Loucy (cell line): Measurements from ENCODE around the gene TAAR5.
"Not testable (repeated sequence)": the region's sequence is repeated elsewhere in the genome, so short reads cannot be mapped to it uniquely, and the experiment has no call there.

ENCODE experiments used
- H2AFZ ChIP-seq: fragments of 200-600 bp; sonication (generic); 2 replicates; pipeline ENCODE4 v1.6.0; 2016; ENCODE audit warnings: antibody characterized with exemption, mild to moderate bottlenecking, low read length, moderate library complexity
- H3F3A ChIP-seq: fragments of 200-600 bp; 2 replicates; pipeline ENCODE4 v1.6.0; 2016; ENCODE audit warnings: antibody characterized with exemption, low read depth, mild to moderate bottlenecking
- H3K27me3 ChIP-seq: fragments of 200-600 bp; sonication (generic); 2 replicates; pipeline ENCODE4 v1.6.1; 2014; ENCODE audit warnings: low read length, mild to moderate bottlenecking; ENCODE audit not compliant: insufficient read depth, poor library complexity, severe bottlenecking
- H3K36me3 ChIP-seq: fragments of 200-600 bp; sonication (generic); 2 replicates; pipeline ENCODE4 v1.6.1; 2016; ENCODE audit warnings: low read length; ENCODE audit not compliant: insufficient read depth
- H3K4me1 ChIP-seq: fragments of 200-600 bp; sonication (generic); 2 replicates; pipeline ENCODE4 v1.5.1; 2014; ENCODE audit warnings: low read length, mild to moderate bottlenecking; ENCODE audit not compliant: insufficient read depth, poor library complexity, severe bottlenecking
- H3K4me2 ChIP-seq: fragments of 200-600 bp; sonication (generic); 2 replicates; pipeline ENCODE4 v1.6.0; 2014; ENCODE audit warnings: antibody characterized with exemption, low read length, low read depth, mild to moderate bottlenecking; ENCODE audit not compliant: poor library complexity, severe bottlenecking
- H3K4me3 ChIP-seq: fragments of 200-600 bp; sonication (generic); 2 replicates; pipeline ENCODE4 v1.5.1; 2014; ENCODE audit warnings: low read length, mild to moderate bottlenecking, mixed read lengths; ENCODE audit not compliant: poor library complexity, severe bottlenecking
- H3K79me2 ChIP-seq: fragments of 200-600 bp; sonication (generic); 2 replicates; pipeline ENCODE4 v1.6.1; 2014; ENCODE audit warnings: low read length; ENCODE audit not compliant: insufficient read depth
- H3K9ac ChIP-seq: fragments of 200-600 bp; sonication (generic); 2 replicates; pipeline ENCODE4 v1.6.0; 2014; ENCODE audit warnings: mild to moderate bottlenecking, low read depth, low read length, moderate library complexity; ENCODE audit not compliant: poor library complexity, severe bottlenecking
- H3K9me2 ChIP-seq: fragments of 200-600 bp; sonication (generic); replicated peaks from 2 replicates; pipeline ENCODE4 v1.6.1; 2016; ENCODE audit warnings: low read depth, low read length, mixed read lengths
- H3K9me3 ChIP-seq: fragments of 200-600 bp; sonication (generic); 2 replicates; pipeline ENCODE4 v1.6.1; 2014; ENCODE audit warnings: mild to moderate bottlenecking, antibody characterized with exemption, low read length, low read depth; ENCODE audit not compliant: insufficient read depth
- H4K20me1 ChIP-seq: fragments of 200-600 bp; sonication (generic); 2 replicates; pipeline ENCODE4 v1.6.0; 2014; ENCODE audit warnings: antibody characterized with exemption, low read length, mild to moderate bottlenecking; ENCODE audit not compliant: insufficient read depth, poor library complexity, severe bottlenecking
- CTCF ChIP-seq: fragments of 200-600 bp; sonication (generic); conservative IDR thresholded peaks from 2 replicates; pipeline ENCODE4 v1.5.1; 2014; ENCODE audit warnings: mild to moderate bottlenecking, antibody characterized with exemption, low read length
- EZH2phosphoT487 ChIP-seq: fragments of 200-600 bp; IDR thresholded peaks from 2 replicates; pipeline ENCODE4 v1.6.1; 2018; ENCODE audit warnings: antibody characterized with exemption, mild to moderate bottlenecking, moderate library complexity, borderline replicate concordance

TAAR5 gene

GRCh38 chr6:132589454-132589853 is at the start of gene TAAR5:
TAAR5 (minus strand) TSS chr6:132589741; CDS start chr6:132589686, 55 bp downstream.
- TF ChIP-seq CTCF (no peak), EZH2phosphoT487 (no peak)
- Histone ChIP-seq H3K4me1 (peaks cover 1% of the 10 kb centered on the region), H3K36me3 (no peaks in the 10 kb centered on the region), H3K9me3 (no peaks in the 10 kb centered on the region), H3K27me3 (no peaks in the 10 kb centered on the region), H4K20me1 (peaks cover 3% of the 10 kb centered on the region), H3K4me2 (no peak within 1 kb of the TSS), H3F3A (no peaks in the 10 kb centered on the region), H3K4me3 (no peak within 1 kb of the TSS), H3K9ac (no peak within 1 kb of the TSS), H3K79me2 (no peaks in the 10 kb centered on the region), H3K9me2 (no peaks in the 10 kb centered on the region), H2AFZ (no peak within 1 kb of the TSS)

DNA sequence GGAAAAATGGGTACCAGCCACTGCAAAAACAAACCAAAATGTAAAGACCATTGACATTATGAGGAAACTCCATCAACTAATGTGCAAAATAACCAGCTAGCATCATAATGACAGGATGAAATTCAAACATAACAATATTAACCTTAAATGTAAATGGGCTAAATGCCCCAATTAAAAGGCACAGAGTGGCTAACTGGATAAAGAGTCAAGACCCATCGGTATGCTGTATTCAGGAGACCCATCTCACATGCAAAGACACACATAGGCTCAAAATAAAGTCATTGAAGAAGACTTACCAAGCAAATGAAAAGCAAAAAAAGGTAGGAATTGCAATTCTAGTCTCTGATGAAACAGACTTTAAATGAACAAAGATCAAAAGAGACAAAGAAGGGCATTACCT is 47.6 kb upstream of the TAAR5 start:
- H3K79me2 ChIP-seq, H3K4me1 ChIP-seq, H3K9me3 ChIP-seq, H3K36me3 ChIP-seq, H2AFZ ChIP-seq, H3F3A ChIP-seq, H3K9ac ChIP-seq, H3K9me2 ChIP-seq, H3K4me3 ChIP-seq, H3K4me2 ChIP-seq, H4K20me1 ChIP-seq, H3K27me3 ChIP-seq: not testable (repeated sequence)

GRCh38 chr6:132635906-132636305 is 46.4 kb upstream of the TAAR5 start:
- not testable (repeated sequence) for H3K79me2 ChIP-seq, H3K4me3 ChIP-seq, H3K9me3 ChIP-seq, H3K36me3 ChIP-seq, H2AFZ ChIP-seq, H3F3A ChIP-seq, H3K4me1 ChIP-seq, H4K20me1 ChIP-seq, H3K4me2 ChIP-seq, H3K27me3 ChIP-seq, H3K9ac ChIP-seq, H3K9me2 ChIP-seq

DNA sequence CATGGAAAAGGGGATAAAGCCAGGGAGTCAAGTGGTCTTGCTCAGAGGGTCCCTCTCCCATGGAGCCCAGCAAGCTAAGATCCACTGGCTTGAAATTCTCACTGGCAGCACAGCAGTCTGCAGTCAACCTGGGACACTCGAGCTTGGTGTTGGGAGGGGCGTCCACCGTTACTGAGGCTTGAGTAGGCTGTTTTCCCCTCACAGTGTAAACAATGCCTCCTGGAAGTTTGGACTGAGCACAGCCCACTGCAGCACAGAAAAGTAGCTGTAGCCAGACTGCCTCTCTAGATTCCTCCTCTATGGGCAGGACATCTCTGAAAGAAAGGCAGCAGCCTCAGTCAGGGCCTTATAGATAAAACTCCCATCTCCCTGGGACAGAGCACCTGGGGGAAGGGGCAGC is 45.7 kb upstream of the TAAR5 start:
- H3K9me2 ChIP-seq, H4K20me1 ChIP-seq, H3F3A ChIP-seq, H2AFZ ChIP-seq, H3K9ac ChIP-seq, H3K79me2 ChIP-seq, H3K4me2 ChIP-seq, H3K36me3 ChIP-seq, H3K4me1 ChIP-seq, H3K4me3 ChIP-seq, H3K27me3 ChIP-seq, H3K9me3 ChIP-seq: not testable (repeated sequence)

DNA sequence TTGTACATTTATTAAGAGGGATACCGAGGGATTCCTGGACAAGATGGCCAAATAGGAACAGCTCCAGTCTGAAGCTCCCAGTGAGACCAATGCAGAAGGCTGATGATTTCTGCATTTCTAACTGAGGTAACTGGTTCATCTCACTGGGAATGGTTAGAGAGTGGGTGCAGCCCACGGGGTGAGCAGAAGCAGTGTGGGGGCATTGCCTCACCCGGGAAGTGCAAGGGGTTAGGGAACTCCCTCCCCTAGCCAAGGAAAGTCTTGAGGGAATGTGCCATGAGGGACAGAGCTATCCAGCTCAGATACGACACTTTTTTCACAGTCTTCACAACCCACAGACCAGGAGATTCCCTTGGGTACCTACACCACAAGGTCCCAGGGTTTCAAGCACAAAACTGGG is 45.3 kb upstream of the TAAR5 start:
- Histone ChIP-seq H3K36me3 (no peaks in the 10 kb centered on the region), H3K9me2 (no peaks in the 10 kb centered on the region), H3K9ac (no peak overlapping the region), H3F3A (no peaks in the 10 kb centered on the region), H3K4me2 (no peak overlapping the region), H3K79me2 (no peaks in the 10 kb centered on the region), H3K27me3 (no peaks in the 10 kb centered on the region), H3K4me1 (no peaks in the 10 kb centered on the region), H3K4me3 (no peak overlapping the region), H2AFZ (no peak overlapping the region), H3K9me3 (no peaks in the 10 kb centered on the region), H4K20me1 (no peaks in the 10 kb centered on the region)
- no peak for TF ChIP-seq CTCF
- TF ChIP-seq EZH2phosphoT487 = no peak
